ENCODE measurements around the gene UBN1.

The UBN1 gene

GRCh38 chr16:4846901-4847773 lies at the start of gene UBN1, which contains the start of gene GLYR1:
UBN1 (plus strand) TSS chr16:4847481; CDS start chr16:4852918, 5,437 bp downstream.
GLYR1 (minus strand) TSS chr16:4847288; CDS start chr16:4847265, 23 bp downstream.
- peak; percentile 96 for DNase-seq

- no peak for DNase-seq
Measured at GRCh38 chr16:4797805-4798252, 49.5 kb upstream of the UBN1 start.

GRCh38 chr16:4798456-4798855 lies 48.8 kb upstream of the UBN1 start:
- DNase-seq, result no peak

GRCh38 chr16:4799171-4799855 lies 48.0 kb upstream of the UBN1 start:
- DNase-seq, result no peak

- DNase-seq, result no peak
Measured at GRCh38 chr16:4800290-4801041, 46.8 kb upstream of the UBN1 start.

GRCh38 chr16:4801051-4801961 lies 46.0 kb upstream of the UBN1 start:
- DNase-seq, result no peak

- DNase-seq, result peak; percentile 3
Measured at GRCh38 chr16:4801962-4802658, 45.2 kb upstream of the UBN1 start, which contains the start of gene ROGDI. ROGDI (minus strand) TSS chr16:4802633; CDS start chr16:4802571, 62 bp downstream.

- peak; percentile 93 for DNase-seq
Measured at GRCh38 chr16:4802659-4803287, 44.5 kb upstream of the UBN1 start.

GRCh38 chr16:4803401-4803844 lies 43.9 kb upstream of the UBN1 start:
- DNase-seq, result no peak

- no peak for DNase-seq
Measured at GRCh38 chr16:4803898-4804762, 43.2 kb upstream of the UBN1 start.

- DNase-seq, result no peak
Measured at GRCh38 chr16:4805231-4805630, 42.0 kb upstream of the UBN1 start.

- no peak for DNase-seq
Measured at GRCh38 chr16:4806280-4806679, 41.0 kb upstream of the UBN1 start.

- DNase-seq, result no peak
Measured at GRCh38 chr16:4811242-4811641, 36.0 kb upstream of the UBN1 start.

GRCh38 chr16:4811773-4812172 lies 35.5 kb upstream of the UBN1 start:
- DNase-seq, result no peak

- DNase-seq, result no peak
Measured at GRCh38 chr16:4813251-4814003, 33.9 kb upstream of the UBN1 start.

- peak; percentile 9 for DNase-seq
Measured at GRCh38 chr16:4814046-4814445, 33.2 kb upstream of the UBN1 start.

- no peak for DNase-seq
Measured at GRCh38 chr16:4814542-4815173, 32.6 kb upstream of the UBN1 start.

GRCh38 chr16:4820652-4821051 lies 26.6 kb upstream of the UBN1 start:
- DNase-seq, result no peak

Measured in HCEC 1CT (cell line).